Tibial nerve (tissue), 3 donors: Measurements from ENCODE around the gene KREMEN1.

Source experiments
- POLR2A ChIP-seq, 2 donors: fragments of 450-650 bp; IDR thresholded peaks; one replicate each; pipeline ENCODE4 v1.6.1; 2017; ENCODE audit warnings: antibody characterized with exemption in 2 of 2, mild to moderate bottlenecking in 2 of 2, moderate library complexity in 2 of 2
- TF ChIP-seq, protein P1 (sequence below), 5 experiments: fragments of 200-600 bp in 3 of 5; fragments of 450-650 bp in 2 of 5; sonication (generic) in 3 of 5; IDR thresholded peaks; one replicate each; pipeline ENCODE4 v1.5.1; 2016 to 2019; ENCODE audit warnings: antibody characterized with exemption in 5 of 5, mild to moderate bottlenecking in 3 of 5, moderate library complexity in 2 of 5

DNA sequence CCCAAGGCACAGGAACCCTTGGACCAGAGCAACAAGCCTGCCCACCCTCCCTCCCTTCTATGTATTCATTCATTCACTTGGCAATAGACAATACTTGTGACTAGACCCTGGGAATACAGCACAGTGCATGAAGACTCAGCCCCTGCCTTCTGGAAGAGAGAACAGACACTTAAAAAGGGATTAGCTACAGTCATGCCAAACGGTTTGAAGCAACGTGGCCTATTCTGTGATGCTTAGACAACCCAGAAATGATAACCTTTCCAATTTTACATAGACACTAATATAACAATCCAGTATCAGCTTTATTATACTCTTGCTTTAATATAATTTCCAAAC, 52.6 kb downstream of the KREMEN1 start:
- TF ChIP-seq, protein P1, sequence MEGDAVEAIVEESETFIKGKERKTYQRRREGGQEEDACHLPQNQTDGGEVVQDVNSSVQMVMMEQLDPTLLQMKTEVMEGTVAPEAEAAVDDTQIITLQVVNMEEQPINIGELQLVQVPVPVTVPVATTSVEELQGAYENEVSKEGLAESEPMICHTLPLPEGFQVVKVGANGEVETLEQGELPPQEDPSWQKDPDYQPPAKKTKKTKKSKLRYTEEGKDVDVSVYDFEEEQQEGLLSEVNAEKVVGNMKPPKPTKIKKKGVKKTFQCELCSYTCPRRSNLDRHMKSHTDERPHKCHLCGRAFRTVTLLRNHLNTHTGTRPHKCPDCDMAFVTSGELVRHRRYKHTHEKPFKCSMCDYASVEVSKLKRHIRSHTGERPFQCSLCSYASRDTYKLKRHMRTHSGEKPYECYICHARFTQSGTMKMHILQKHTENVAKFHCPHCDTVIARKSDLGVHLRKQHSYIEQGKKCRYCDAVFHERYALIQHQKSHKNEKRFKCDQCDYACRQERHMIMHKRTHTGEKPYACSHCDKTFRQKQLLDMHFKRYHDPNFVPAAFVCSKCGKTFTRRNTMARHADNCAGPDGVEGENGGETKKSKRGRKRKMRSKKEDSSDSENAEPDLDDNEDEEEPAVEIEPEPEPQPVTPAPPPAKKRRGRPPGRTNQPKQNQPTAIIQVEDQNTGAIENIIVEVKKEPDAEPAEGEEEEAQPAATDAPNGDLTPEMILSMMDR (IDR thresholded peaks at IDR 0.05), result no peak
- TF ChIP-seq POLR2A (IDR thresholded peaks at IDR 0.05), result no peak
